Nephron (organoid): ENCODE measurements around the gene IP6K3.

Experiments
- H3K27ac Mint-ChIP-seq, 3 experiments: 2 replicates each; pipeline ENCODE4 v1.8.0; 2020; ENCODE audit warnings: mixed read lengths in 3 of 3, mild to moderate bottlenecking in 2 of 3, moderate library complexity in 1 of 3
- H3K27me3 Mint-ChIP-seq: 2 replicates; pipeline ENCODE4 v1.8.0; 2021; ENCODE audit warnings: low read depth, mild to moderate bottlenecking, moderate library complexity, mixed read lengths
- H3K36me3 Mint-ChIP-seq: 2 replicates; pipeline ENCODE4 v1.8.0; 2020; ENCODE audit warnings: low read depth, mixed read lengths
- H3K4me1 Mint-ChIP-seq: 2 replicates; pipeline ENCODE4 v1.8.0; 2020; ENCODE audit warnings: mixed read lengths
- H3K4me3 Mint-ChIP-seq, 3 experiments: 2 replicates each; pipeline ENCODE4 v1.8.0; 2020; ENCODE audit warnings: mild to moderate bottlenecking in 3 of 3, mixed read lengths in 3 of 3, moderate library complexity in 2 of 3
- H3K9me3 Mint-ChIP-seq: 2 replicates; pipeline ENCODE4 v1.8.0; 2020; ENCODE audit warnings: mixed read lengths
- CTCF ChIP-seq, 3 experiments: fragments of 200-600 bp; sonication (generic); IDR thresholded peaks; one replicate each; pipeline ENCODE4 v1.5.0; 2021; ENCODE audit warnings: antibody characterized with exemption in 3 of 3; ENCODE audit not compliant: unreplicated experiment in 3 of 3

Gene IP6K3

GRCh38 chr6:33731751-33732282 is 14.9 kb downstream of the IP6K3 start:
- Mint-ChIP-seq H3K4me3 (no peak overlapping the region), H3K9me3 (no peaks in the 10 kb centered on the region), H3K4me1 (no peaks in the 10 kb centered on the region), H3K36me3 (no peaks in the 10 kb centered on the region), H3K27me3 (peaks cover 16% of the 10 kb centered on the region), H3K27ac (peak overlapping the region in 2 of 3 experiments; percentile 14 to 67)
- TF ChIP-seq CTCF (IDR thresholded peaks at IDR 0.05; ENCODE audit: unreplicated experiment in 3 of 3): no peak

GRCh38 chr6:33731035-33731434 is 15.7 kb downstream of the IP6K3 start:
- Mint-ChIP-seq H3K27me3 (peaks cover 23% of the 10 kb centered on the region), H3K27ac (peak overlapping the region; percentile 14 to 87 (median 77)), H3K36me3 (no peaks in the 10 kb centered on the region), H3K4me1 (no peaks in the 10 kb centered on the region), H3K9me3 (no peaks in the 10 kb centered on the region), H3K4me3 (no peak overlapping the region)
- no peak for TF ChIP-seq CTCF (IDR thresholded peaks at IDR 0.05; ENCODE audit: unreplicated experiment in 3 of 3)

- Mint-ChIP-seq H3K4me3 (no peak overlapping the region), H3K36me3 (no peaks in the 10 kb centered on the region), H3K4me1 (peaks cover 2% of the 10 kb centered on the region), H3K27ac (peak overlapping the region in 2 of 3 experiments; percentile 77 to 87), H3K9me3 (no peaks in the 10 kb centered on the region), H3K27me3 (peaks cover 23% of the 10 kb centered on the region)
- TF ChIP-seq CTCF (IDR thresholded peaks at IDR 0.05; ENCODE audit: unreplicated experiment in 3 of 3): no peak
These were observed 16.1 kb downstream of the IP6K3 start for GRCh38 chr6:33730611-33731010.

GRCh38 chr6:33729059-33729458 is 17.6 kb downstream of the IP6K3 start:
- no peaks in the 10 kb centered on the region for H3K9me3 Mint-ChIP-seq
- no peaks in the 10 kb centered on the region for H3K36me3 Mint-ChIP-seq
- H3K4me1 Mint-ChIP-seq: peaks cover 13% of the 10 kb centered on the region
- no peak for TF ChIP-seq CTCF (IDR thresholded peaks at IDR 0.05; ENCODE audit: unreplicated experiment in 3 of 3)
- H3K27ac Mint-ChIP-seq: no peak overlapping the region
- peaks cover 27% of the 10 kb centered on the region for H3K27me3 Mint-ChIP-seq
- no peak overlapping the region for H3K4me3 Mint-ChIP-seq

- Mint-ChIP-seq H3K27me3 (peaks cover 27% of the 10 kb centered on the region), H3K27ac (no peak overlapping the region), H3K4me3 (no peak overlapping the region), H3K4me1 (peaks cover 18% of the 10 kb centered on the region), H3K9me3 (no peaks in the 10 kb centered on the region), H3K36me3 (no peaks in the 10 kb centered on the region)
- TF ChIP-seq CTCF (IDR thresholded peaks at IDR 0.05; ENCODE audit: unreplicated experiment in 3 of 3): no peak
These were observed 18.3 kb downstream of the IP6K3 start for GRCh38 chr6:33728438-33728837.

- H3K27me3 Mint-ChIP-seq: peaks cover 27% of the 10 kb centered on the region
- no peak for TF ChIP-seq CTCF (IDR thresholded peaks at IDR 0.05; ENCODE audit: unreplicated experiment in 3 of 3)
- no peak overlapping the region for H3K27ac Mint-ChIP-seq
These were observed 18.8 kb downstream of the IP6K3 start for GRCh38 chr6:33727932-33728331.

More at GRCh38 chr6:33727932-33728331, 18.8 kb downstream of the IP6K3 start:
- no peaks in the 10 kb centered on the region for H3K36me3 Mint-ChIP-seq
- no peaks in the 10 kb centered on the region for H3K9me3 Mint-ChIP-seq
- H3K4me3 Mint-ChIP-seq: no peak overlapping the region
- H3K4me1 Mint-ChIP-seq: peaks cover 23% of the 10 kb centered on the region
